H7 (cell line): Measurements from ENCODE around the gene SELENOS. TPM values are rescaled to one million over a fixed set of nuclear protein-coding genes. Genes with fewer than 3 reads are reported as not detected.
A peak's percentile ranks its signal among the peaks of the same experiment; 100 is the strongest.

Experiments used
- DNase-seq: peaks from one replicate; pipeline ENCODE4 v3.0.0; 2012
- H3K27me3 ChIP-seq: 2 replicates; pipeline ENCODE4 v1.6.0; 2011; ENCODE audit warnings: mild to moderate bottlenecking, low read length; ENCODE audit not compliant: control insufficient read depth, insufficient read depth
- H3K36me3 ChIP-seq: replicated peaks from 2 replicates; pipeline ENCODE4 v1.5.1; 2011; ENCODE audit warnings: low read length; ENCODE audit not compliant: control insufficient read depth, insufficient read depth
- H3K4me3 ChIP-seq: 2 replicates; pipeline ENCODE4 v1.5.1; 2011; ENCODE audit warnings: low read depth, mild to moderate bottlenecking, control low read depth, low read length, moderate library complexity; ENCODE audit not compliant: insufficient read depth
- total RNA-seq: library from RNA; depleted of rRNA; stranded (reverse); fragments of >200 nt; shearing (Covaris generic); gene quantifications from 2 replicates; pipeline ENCODE4 v1.2.3, GENCODE V29; 2014

Gene SELENOS
- total RNA-seq, 1 experiment from 2014 or later: 52.2 TPM

- no peak for DNase-seq
- H3K36me3 ChIP-seq: no peaks in the 10 kb centered on the region
- H3K27me3 ChIP-seq: no peaks in the 10 kb centered on the region
- H3K4me3 ChIP-seq: no peak overlapping the region
Observed at GRCh38 chr15:101254157-101255050, 22.9 kb downstream of the SELENOS start.

GRCh38 chr15:101252836-101253235, 24.4 kb downstream of the SELENOS start:
- DNase-seq: no peak
- Histone ChIP-seq H3K36me3 (no peaks in the 10 kb centered on the region), H3K27me3 (no peaks in the 10 kb centered on the region), H3K4me3 (peak overlapping the region; percentile 82)

- Histone ChIP-seq H3K4me3 (peak within 1 kb of the TSS; percentile 82), H3K36me3 (peaks cover 3% of the 10 kb centered on the region), H3K27me3 (no peaks in the 10 kb centered on the region)
- DNase-seq: peak; percentile 90
Observed at GRCh38 chr15:101251830-101252820, 25.2 kb downstream of the SELENOS start, which contains the start of gene CHSY1. Gene CHSY1 (minus strand): TSS chr15:101252048. CDS start chr15:101251456, 592 bp downstream.

- H3K27me3 ChIP-seq: no peaks in the 10 kb centered on the region
- DNase-seq: peak; percentile 87
- H3K36me3 ChIP-seq: peaks cover 3% of the 10 kb centered on the region
- H3K4me3 ChIP-seq: peak overlapping the region; percentile 82
Observed at GRCh38 chr15:101250873-101251829, 26.1 kb downstream of the SELENOS start.

- Histone ChIP-seq H3K4me3 (peak overlapping the region; percentile 82), H3K27me3 (no peaks in the 10 kb centered on the region), H3K36me3 (peaks cover 3% of the 10 kb centered on the region)
- no peak for DNase-seq
Observed at GRCh38 chr15:101250341-101250831, 26.9 kb downstream of the SELENOS start.

GRCh38 chr15:101248274-101248673, 29.0 kb downstream of the SELENOS start:
- no peak for DNase-seq
- H3K4me3 ChIP-seq: no peak overlapping the region
- H3K27me3 ChIP-seq: no peaks in the 10 kb centered on the region
- peaks cover 3% of the 10 kb centered on the region for H3K36me3 ChIP-seq

- no peak overlapping the region for H3K4me3 ChIP-seq
- no peak for DNase-seq
- peaks cover 7% of the 10 kb centered on the region for H3K36me3 ChIP-seq
- H3K27me3 ChIP-seq: no peaks in the 10 kb centered on the region
Observed at GRCh38 chr15:101246824-101247745, 30.2 kb downstream of the SELENOS start.

- H3K36me3 ChIP-seq: peaks cover 7% of the 10 kb centered on the region
- H3K4me3 ChIP-seq: no peak overlapping the region
- DNase-seq: no peak
- H3K27me3 ChIP-seq: no peaks in the 10 kb centered on the region
Observed at GRCh38 chr15:101246391-101246790, 30.9 kb downstream of the SELENOS start.

GRCh38 chr15:101244889-101245668, 32.2 kb downstream of the SELENOS start:
- no peak for DNase-seq
- no peak overlapping the region for H3K4me3 ChIP-seq
- no peaks in the 10 kb centered on the region for H3K27me3 ChIP-seq
- H3K36me3 ChIP-seq: peaks cover 7% of the 10 kb centered on the region

- DNase-seq: no peak
Observed at GRCh38 chr15:101244036-101244781, 33.1 kb downstream of the SELENOS start.

GRCh38 chr15:101243420-101243819, 33.9 kb downstream of the SELENOS start:
- peaks cover 7% of the 10 kb centered on the region for H3K36me3 ChIP-seq
- H3K27me3 ChIP-seq: no peaks in the 10 kb centered on the region
- no peak overlapping the region for H3K4me3 ChIP-seq
- DNase-seq: no peak

More at GRCh38 chr15:101244036-101244781, 33.1 kb downstream of the SELENOS start:
- H3K4me3 ChIP-seq: no peak overlapping the region
- H3K27me3 ChIP-seq: no peaks in the 10 kb centered on the region
- H3K36me3 ChIP-seq: peaks cover 7% of the 10 kb centered on the region

GRCh38 chr15:101242999-101243336, 34.3 kb downstream of the SELENOS start:
- DNase-seq: no peak
- no peaks in the 10 kb centered on the region for H3K27me3 ChIP-seq
- H3K4me3 ChIP-seq: no peak overlapping the region
- peaks cover 7% of the 10 kb centered on the region for H3K36me3 ChIP-seq
